ENCODE data around the gene ADPRHL1.

DNA sequence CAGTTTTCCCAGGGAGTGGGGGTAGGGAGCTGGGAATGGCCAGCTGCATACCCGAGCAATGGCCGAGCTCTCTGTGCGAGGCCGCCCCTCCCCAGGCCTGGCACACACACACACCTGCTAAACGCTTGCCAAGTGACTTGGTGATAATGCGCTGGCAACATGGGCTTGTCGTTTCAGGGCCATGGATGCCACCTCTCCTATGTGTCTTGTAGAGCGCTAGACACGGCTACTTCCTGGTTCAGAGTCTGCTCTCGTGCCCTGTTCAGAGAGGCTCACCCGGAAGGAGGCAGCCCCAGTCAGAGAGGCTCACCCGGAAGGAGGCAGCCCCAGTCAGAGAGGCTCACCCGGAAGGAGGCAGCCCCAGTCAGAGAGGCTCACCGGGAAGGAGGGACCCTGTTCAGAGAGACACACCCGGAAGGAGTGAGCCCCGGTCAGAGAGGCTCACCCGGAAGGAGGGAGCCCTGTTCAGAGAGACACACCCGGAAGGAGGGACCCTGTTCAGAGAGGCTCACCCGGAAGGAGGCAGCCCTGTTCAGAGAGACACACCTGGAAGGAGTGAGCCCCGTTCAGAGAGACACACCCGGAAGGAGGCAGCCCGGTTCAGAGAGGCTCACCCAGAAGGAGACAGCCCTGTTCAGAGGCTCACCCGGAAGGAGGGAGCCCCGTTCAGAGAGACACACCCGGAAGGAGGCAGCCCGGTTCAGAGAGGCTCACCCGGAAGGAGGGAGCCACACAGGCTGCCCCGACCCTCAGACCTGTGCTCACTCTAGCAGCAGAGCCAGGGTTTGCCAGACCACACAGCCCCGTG lies 4.2 kb downstream of the ADPRHL1 start:
- TF ChIP-seq, protein P1, sequence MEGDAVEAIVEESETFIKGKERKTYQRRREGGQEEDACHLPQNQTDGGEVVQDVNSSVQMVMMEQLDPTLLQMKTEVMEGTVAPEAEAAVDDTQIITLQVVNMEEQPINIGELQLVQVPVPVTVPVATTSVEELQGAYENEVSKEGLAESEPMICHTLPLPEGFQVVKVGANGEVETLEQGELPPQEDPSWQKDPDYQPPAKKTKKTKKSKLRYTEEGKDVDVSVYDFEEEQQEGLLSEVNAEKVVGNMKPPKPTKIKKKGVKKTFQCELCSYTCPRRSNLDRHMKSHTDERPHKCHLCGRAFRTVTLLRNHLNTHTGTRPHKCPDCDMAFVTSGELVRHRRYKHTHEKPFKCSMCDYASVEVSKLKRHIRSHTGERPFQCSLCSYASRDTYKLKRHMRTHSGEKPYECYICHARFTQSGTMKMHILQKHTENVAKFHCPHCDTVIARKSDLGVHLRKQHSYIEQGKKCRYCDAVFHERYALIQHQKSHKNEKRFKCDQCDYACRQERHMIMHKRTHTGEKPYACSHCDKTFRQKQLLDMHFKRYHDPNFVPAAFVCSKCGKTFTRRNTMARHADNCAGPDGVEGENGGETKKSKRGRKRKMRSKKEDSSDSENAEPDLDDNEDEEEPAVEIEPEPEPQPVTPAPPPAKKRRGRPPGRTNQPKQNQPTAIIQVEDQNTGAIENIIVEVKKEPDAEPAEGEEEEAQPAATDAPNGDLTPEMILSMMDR (IDR thresholded peaks at IDR 0.05) = no peak
- no peak for TF ChIP-seq ZFX (IDR thresholded peaks at IDR 0.05; ENCODE audit: borderline replicate concordance)

All from 22Rv1 (cell line).